HCEC 1CT (cell line): Measurements from ENCODE around the gene PRKCH.

Experiments
- DNase-seq: peaks from one replicate; pipeline ENCODE4 v3.0.0-alpha.2; 2017

PRKCH gene

GRCh38 chr14:61559641-61560201 is 238.3 kb downstream of the PRKCH start:
- DNase-seq = no peak

GRCh38 chr14:61560323-61560722 is 238.9 kb downstream of the PRKCH start:
- DNase-seq = peak; percentile 53

- peak; percentile 75 for DNase-seq
Measured at GRCh38 chr14:61561104-61561503, 239.7 kb downstream of the PRKCH start.

DNA sequence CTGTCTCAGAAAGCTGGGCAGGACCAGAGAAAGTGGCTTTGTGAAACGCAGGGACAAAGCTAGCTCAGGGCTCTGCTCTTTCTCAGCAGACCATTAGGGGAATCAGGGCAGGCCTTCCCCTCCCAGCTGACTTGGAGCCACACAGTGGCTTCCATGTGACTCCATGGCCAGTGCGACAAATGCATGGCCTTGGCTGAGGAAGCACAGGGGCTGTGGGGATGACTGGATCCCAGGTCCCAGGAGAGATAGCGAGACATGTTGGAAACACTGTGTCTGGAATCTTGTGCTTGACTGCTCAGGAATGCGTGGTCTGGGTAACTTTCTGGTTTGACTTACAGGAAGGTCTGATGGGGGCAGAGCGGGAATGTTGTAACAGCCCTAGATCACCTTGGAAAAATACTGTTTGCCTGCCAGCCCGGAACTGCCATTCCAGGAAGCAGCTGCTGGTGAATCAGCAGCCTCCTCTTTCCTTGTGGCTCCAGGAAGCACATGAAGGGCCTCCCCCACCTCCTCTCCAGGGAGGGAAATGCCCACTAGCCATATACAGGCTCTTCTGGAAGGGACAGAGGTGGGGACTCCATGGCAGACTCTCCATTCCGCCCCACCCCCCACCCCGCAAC is 240.4 kb downstream of the PRKCH start:
- peak; percentile 100 for DNase-seq

DNA sequence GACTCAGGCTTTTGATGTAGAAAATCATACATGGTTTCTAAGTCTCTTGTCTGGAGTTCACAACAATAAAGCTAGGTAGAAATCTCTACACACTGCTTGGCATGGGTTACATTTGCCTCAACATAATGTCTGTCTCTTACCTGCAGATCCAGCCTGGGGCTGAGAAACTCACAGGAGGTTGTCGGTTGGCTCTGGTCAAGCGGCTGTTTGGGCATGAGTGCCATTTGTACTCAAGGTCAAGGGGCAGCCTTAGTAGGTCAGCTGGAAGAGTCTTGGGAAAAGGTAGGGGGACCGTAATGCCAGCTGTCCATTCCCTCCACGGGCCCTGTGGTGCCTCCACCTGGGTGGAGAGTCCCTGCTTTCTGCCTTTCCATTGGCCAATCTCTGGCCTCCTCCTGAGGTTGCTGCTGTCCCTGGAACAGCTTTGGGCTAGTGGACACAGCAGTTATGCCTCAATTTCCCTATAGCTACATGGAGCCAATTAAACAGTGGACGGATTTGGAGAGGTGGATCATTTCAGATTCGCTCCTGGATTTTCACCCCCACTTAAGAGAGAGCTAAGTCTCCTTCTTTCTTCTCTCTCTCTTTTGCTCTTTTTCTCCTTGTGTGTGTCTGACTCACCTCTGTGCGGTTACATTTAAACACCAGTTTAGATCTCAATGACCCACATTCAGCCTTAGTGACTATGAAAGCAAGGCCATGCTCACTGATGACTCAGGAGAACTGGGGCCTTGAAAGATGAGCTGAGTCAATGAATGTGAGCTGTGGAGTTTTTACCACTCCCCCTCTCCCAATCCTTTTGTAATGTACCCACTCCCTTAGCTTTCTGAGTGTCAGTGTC is 241.2 kb downstream of the PRKCH start:
- DNase-seq = peak; percentile 99

DNA sequence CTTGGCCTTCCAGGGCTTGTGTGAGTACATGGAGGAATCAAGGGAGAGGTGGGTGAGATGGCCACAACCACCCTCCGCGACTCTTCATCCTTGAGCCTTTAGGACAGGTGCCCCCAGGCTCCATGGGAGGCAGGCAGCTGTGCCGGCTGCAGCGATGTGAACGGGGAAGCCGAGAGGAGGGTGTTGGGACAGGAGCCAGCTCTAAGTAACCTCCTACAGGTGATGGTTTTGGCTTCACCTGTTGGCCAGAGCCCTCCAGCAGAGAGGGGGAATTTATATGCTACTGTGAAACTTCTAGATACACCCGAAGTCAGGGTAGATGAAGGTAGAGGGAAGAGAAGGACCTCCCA is 241.8 kb downstream of the PRKCH start:
- no peak for DNase-seq

DNA sequence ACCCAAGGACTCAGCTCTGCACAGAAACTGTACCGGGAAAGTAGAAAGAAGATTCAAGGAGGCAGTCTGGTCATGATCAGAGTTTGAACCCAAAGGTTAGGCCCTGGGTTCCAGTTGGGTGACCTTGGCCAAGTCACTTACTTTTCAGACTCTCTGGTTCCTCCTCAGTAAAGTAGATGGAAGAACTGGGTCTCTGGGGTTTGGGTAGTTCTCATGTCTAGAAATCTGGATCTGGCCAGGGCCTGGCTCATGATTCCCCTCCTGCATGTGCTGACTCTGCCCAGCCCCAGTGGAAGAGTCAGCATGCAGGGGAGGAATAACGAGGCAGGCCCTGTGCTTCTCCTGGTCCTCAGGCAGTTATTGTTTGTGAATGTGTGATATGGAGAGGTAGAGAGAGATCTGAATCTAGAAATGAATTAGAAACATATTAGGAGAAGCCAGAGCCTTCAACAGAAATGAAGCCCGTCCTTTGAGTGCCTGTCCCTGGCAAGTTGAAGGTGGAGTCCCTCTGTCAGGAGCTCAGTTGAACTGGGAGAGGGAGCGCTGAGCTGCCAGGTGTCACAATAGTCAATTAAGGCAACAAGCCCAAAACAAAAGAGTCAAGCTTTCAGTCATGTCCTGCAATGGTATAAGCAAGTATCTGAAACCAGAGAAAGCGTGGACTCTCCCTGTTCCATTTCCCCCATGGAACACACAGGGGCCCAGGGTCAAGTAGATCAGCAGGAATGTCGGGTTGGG is 242.7 kb downstream of the PRKCH start:
- no peak for DNase-seq

- peak; percentile 97 for DNase-seq
Measured at GRCh38 chr14:61564618-61565091, 243.3 kb downstream of the PRKCH start.

DNA sequence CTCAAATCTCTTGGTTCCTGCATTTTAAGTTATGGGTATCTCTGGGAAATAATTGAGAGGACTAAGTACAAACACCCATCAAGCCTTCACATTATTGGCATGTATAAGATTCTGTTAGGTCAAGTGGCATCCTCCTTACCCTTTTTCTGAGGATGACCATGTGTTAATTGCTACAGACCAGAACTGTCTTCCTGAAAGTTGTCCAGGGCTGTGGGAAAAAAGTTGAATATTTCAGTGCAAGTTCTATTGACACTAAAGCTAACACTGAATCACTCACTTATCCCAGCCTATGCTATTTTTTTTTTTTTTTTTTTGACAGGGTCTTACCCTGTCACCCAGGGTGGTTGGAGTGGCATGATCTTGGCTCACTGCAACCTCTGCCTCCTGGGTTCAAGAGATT is 243.8 kb downstream of the PRKCH start:
- peak; percentile 48 for DNase-seq

- peak; percentile 95 for DNase-seq
Measured at GRCh38 chr14:61565836-61566536, 244.6 kb downstream of the PRKCH start.

DNA sequence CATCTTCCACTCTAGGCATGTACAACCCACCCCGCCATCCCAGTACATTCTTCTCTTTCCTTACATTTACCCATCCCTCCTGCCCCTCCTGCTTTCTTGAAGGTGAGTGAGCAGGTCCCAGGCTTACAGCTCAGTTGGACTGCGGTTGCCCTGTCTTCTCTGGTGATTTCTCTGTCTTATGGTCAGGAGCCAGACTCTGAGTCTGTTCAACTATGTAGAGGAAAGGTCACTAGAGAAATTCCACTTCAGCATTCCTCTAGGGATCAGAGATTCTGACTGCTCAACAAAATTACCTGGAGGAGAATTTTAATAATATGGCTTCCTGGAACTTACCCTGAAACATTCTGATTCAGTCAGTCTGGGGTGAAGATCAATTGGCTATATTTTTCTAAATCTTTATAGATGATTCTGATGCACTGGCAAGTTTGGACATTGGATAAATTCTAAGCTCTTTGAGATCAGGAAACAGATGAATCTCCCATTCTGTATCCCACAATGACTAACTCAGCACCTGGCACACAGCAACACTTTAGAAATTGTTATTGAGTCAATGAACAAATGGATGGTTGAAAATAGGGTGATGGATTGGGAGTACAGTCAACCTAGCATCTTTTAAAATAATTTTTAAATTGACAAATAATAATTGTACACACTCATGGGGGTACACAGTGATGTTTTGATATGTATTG is 245.3 kb downstream of the PRKCH start:
- DNase-seq = peak; percentile 61

DNA sequence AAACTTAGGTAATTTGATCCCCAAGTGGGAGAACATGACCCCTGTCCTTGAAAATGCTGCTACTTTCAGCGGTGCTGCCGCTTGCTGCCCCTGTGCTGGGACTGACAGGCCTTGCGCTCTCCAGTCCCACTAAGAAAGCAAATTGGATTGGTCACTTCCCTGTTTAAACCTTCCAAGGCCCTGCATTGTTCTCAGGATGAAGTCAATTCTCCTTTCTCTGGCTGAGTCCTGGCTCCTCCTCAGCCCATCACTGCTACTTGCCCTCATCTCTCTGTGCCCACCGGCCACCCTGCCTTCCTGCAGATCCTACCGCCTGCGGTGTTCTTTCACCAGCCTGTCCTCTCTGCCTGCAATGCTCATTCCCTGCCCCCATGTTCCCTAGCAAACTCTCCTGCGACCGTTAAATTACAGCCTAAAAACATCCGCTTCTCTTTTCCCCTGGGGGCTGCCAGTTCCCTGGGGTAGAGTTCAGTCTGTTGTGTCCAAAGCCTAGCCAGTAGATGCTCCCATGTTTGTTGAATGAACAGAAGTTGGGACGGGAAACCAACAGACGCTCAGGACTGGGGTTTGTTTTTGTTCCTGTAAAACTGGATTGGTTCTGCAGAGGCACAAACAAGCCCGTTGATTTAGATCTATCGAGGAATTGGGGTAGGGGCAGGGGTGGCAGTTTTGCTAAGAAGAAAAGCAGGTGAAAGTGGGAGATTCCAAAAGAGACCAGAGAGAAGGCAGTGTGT is 246.6 kb downstream of the PRKCH start:
- no peak for DNase-seq

GRCh38 chr14:61568572-61569011 is 247.2 kb downstream of the PRKCH start:
- no peak for DNase-seq

DNA sequence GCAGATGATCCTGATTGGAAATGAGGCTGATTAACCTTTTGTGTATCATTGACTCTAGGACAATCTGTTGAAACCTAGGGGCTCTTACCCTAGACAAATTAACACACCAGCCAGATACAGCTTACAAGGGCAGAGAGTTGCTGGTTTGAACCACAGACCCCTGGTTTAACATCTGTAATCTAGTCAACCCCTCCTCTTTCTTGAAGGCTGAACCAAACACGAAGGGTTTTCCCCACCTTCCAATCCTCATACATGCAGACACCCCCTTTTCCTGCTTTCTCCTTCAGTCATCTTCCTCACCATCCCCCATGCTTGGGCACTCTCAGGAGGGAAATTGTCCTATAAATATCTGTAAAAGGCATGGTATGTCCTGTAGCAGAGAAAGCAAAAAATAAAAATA is 247.9 kb downstream of the PRKCH start:
- DNase-seq = no peak

DNA sequence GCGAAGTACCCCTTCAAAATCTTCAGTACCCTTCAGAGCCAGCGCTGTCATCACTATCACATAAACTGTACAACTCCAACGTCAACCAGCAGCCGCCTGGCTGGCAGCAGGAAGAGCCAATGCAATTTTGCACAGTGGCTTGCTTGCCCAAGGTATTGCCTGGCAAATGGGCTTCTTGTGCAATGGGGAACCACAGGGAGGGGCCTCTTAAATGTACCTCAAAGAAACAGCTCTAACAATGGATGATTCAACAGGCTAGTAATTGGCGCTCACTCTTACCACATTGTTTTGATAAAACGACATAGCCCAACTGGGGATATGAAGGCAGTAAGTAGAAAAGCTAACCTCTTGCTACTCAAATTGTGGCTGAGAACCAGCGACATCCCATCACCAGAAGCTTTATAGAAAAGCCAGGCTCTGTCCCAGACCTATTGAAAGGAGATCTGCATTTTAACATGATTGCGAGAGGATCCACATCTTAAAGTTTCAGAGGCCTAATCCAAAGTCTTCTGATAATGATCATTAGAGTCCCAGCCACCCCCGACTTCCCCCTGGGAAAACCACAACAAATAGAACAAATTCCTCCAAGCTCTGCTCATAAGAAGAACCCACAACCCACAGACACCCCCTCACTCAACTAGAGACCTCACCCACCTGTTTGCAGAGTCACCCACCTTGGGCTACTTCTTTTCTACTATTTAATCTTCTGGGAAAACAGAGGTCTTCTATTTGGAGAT is 248.6 kb downstream of the PRKCH start:
- DNase-seq = peak; percentile 78

DNA sequence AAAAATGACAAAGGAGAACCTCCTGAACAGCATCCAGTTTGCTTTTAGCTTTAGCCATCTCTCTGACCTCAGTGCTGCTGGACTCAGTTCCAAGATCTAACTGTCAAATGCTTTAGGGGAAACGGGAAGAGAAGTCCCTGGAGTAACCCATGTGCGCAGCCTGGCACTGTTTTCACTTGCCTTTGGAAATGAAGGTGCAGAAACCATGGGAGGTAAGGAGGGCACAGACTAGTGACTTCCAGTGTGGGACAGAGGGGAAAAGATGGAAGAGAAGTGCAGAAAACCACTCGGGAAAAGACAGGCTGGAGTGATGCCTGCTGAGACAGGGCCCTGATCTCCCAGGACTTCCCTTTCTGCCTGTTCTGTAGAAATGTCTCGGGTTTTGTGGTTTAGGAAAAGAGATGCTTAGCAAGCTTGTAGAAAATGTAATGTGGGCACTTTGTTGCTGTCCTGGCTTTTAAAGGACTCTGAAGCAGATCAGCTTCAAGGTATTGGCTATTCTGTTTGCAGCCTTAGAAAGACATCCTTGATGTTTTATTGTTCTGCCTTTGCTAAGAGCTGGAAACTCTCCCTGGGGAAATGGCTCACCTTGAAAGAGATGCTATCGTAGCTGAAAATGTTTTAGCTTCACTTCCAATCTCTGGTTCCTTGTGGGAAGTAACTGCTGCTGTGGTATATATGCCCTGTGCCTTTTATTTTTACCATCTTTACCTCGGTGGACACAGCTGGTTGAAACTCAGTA is 249.3 kb downstream of the PRKCH start:
- DNase-seq = no peak

GRCh38 chr14:61571917-61572316 is 250.5 kb downstream of the PRKCH start:
- DNase-seq = no peak

DNA sequence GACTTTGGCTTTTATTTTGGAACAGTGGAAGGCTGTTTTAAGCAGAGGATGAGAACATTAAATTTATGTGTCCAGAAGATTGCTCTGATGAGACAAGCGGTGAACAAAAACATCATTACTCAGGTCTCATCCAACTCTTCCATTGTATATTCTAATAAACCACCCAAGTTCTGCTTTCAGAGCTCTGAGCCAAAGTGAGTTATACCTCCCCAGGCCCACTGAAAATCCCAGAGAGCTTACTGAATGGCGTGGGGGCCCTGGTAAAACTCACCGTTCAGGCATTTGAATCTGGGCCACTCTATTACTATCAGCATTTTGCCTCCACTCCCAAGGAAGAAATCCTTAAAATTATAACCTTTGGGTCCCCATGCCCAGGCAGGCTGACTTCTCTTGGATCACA is 251.9 kb downstream of the PRKCH start:
- DNase-seq = peak; percentile 51

DNA sequence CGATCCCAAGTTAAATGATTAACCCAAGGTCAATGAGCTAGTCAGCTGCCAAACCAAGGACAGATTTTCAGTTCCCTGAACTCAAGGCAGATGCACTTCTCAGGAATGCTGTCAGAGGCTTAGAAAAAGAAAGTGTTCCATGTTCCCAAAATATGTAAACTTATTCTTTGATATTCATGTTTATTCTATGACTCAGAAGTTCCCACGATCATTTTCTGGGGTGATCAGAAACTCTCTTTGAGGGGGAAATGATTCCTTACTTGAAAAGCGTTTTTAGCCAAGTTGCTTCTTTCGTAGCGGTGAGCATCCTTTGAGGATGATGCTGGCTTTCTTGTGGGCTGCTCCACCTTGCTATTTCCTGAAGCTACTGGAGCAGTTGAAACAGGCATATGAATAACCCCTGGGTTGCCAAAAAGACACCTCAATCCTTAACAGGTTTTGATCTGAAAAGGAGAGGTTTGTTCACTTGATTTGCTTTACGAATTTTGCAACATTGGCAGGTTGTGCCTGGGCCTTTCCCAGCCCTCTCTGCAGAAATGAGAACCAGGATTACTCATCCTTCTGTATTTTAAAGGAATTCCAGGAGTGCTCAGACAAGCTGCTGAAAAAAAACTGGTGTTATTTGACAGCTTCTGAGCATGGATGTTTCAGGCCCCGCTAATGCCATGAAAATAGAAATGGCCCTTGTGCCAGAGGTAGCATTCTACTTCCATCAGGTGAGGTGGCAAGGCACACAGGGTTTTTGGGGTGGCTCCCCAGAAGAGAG is 252.6 kb downstream of the PRKCH start:
- DNase-seq = peak; percentile 83
